Measurements from ENCODE around the gene LRRC37B. TPM values are rescaled to one million over a fixed set of nuclear protein-coding genes. Genes with fewer than 3 reads are reported as not detected.
"Not testable (repeated sequence)": the region's sequence is repeated elsewhere in the genome, so short reads cannot be mapped to it uniquely, and the experiment has no call there.

Gene LRRC37B
- total RNA-seq, 1 donor = 50.2 TPM

DNA sequence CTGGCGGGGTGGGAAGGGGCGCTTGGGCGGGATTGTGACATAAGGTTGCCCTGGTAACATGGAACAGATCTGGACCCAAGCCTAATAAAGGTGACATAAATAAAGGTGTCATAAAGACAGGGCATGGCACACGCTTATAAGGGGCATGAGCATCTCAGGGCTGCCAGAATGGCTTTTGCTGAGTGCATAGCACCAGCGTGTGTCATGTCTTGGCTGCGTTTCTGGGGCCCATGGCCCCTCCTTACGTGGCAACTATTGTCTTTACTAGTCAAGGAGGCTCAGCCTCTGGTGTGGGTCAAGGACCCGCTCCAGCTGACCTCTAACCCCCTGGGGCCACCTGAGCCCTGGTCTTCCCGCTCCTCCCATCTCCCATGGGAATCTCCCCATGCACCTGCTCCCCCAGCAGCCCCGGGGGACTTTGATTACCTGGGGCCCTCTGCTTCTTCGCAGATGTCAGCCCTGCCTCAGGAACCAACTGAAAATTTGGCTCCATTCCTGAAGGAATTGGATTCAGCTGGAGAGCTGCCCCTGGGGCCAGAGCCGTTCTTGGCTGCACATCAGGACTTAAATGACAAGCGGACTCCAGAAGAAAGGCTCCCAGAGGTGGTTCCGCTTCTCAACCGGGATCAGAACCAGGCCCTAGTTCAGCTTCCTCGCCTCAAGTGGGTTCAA is 13.9 kb downstream of the LRRC37B start:
- Histone ChIP-seq H3K9me3 (ENCODE audit: low read depth, low read length) (no peaks in the 10 kb centered on the region), H3K27me3 (ENCODE audit: insufficient read depth, low read length) (no peaks in the 10 kb centered on the region), H3K4me1 (ENCODE audit: insufficient read depth, low read length) (peaks cover 10% of the 10 kb centered on the region), H3K4me3 (ENCODE audit: low read length) (no peak overlapping the region)

DNA sequence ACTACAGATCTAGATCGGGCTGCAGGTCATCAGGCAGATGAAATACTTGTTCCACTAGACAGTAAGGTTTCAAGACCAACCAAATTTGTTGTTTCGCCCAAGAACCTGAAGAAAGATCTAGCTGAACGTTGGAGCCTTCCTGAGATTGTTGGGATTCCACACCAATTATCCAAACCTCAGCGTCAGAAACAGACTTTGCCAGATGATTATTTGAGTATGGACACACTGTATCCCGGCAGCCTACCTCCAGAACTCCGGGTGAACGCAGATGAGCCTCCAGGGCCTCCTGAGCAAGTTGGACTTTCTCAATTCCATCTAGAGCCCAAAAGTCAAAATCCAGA is 14.4 kb downstream of the LRRC37B start:
- Histone ChIP-seq H3K27me3 (ENCODE audit: insufficient read depth, low read length) (no peaks in the 10 kb centered on the region), H3K9me3 (ENCODE audit: low read depth, low read length) (no peaks in the 10 kb centered on the region), H3K4me1 (ENCODE audit: insufficient read depth, low read length) (peaks cover 5% of the 10 kb centered on the region)

DNA sequence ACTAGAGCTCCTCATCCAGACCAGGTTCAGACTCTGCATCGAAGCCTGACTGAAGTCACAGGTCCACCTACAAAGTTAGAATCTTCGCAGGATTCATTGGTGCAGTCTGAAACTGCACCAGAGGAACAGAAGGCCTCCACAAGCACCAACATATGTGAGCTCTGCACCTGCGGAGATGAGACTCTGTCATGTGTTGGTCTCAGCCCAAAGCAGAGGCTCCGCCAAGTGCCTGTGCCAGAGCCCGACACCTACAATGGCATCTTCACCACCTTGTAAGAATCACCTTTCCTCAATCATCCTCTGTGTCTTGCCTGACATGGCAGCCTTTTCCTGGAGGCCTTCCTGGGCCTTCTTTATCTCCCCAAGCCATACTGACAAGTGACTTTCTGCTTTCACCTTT is 15.4 kb downstream of the LRRC37B start:
- not testable (repeated sequence) for H3K4me3 ChIP-seq (ENCODE audit: low read length); H3K9me3 ChIP-seq (ENCODE audit: low read depth, low read length); H3K4me1 ChIP-seq (ENCODE audit: insufficient read depth, low read length); H3K27me3 ChIP-seq (ENCODE audit: insufficient read depth, low read length)

More for the DNA sequence above, 14.4 kb downstream of the LRRC37B start:
- no peak overlapping the region for H3K4me3 ChIP-seq (ENCODE audit: low read length)

DNA sequence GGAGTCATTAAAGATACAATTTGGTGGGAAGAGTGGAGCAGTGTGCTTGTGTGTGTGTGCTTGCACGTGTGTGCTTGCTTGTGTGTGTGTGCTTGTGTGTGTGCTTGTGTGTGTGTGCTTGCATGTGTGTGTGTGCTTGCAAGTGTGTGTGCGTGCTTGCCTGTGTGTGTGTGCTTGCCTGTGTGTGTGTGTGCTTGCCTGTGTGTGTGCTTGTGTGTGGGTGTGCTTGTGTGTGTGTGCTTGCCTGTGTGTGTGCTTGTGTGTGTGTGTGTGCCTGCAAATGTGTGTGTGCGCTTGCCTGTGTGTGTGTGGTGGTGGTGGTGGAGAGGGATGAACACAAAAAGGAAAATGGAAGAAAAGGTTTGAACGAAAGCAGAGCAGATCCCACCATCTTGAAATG is 20.1 kb downstream of the LRRC37B start:
- not testable (repeated sequence) for H3K4me3 ChIP-seq (ENCODE audit: low read length); H3K4me1 ChIP-seq (ENCODE audit: insufficient read depth, low read length); H3K9me3 ChIP-seq (ENCODE audit: low read depth, low read length)

DNA sequence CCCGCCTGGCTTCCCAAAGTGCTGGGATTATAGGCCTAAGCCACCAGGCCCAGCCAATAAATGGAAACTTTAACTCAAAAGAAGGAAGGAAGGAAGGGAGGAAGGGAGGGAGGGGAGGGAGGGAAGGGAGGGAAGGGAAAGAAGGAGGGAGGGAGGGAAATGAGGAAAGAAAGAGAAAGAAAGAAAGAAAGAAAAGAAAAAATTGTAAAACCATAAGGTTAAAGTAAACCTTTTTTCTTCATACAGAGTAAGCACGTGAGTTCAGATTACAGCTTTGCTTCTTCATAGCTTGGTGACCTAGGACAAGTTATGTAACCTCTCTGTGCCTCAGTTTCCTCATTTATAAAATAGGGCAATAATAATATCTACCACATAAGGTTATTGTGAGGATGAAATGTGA is 26.0 kb downstream of the LRRC37B start:
- H3K4me1 ChIP-seq (ENCODE audit: insufficient read depth, low read length) = no peaks in the 10 kb centered on the region
- H3K27me3 ChIP-seq (ENCODE audit: insufficient read depth, low read length) = no peaks in the 10 kb centered on the region
- no peaks in the 10 kb centered on the region for H3K9me3 ChIP-seq (ENCODE audit: low read depth, low read length)
- H3K4me3 ChIP-seq (ENCODE audit: low read length) = no peak overlapping the region

More for the DNA sequence above, 20.1 kb downstream of the LRRC37B start:
- H3K27me3 ChIP-seq (ENCODE audit: insufficient read depth, low read length) = not testable (repeated sequence)

DNA sequence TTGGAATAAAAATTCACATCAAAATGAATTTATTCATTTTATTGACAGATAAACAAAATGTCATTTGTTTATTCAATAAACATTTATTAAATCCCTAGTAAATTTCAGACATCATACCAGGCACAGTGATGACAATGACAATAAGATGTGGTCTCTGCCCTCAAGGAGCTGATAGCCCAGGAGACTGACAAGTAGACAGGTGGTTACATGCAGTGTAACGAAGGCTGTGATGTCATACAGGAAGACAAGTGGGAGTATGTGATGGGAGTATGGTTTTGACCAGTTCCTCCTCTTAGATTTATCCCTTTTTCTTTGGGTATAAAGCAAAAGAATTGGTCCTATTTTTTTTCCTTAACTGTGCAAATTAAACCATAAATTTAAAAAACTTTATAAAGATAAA is 26.6 kb downstream of the LRRC37B start:
- not testable (repeated sequence) for H3K4me1 ChIP-seq (ENCODE audit: insufficient read depth, low read length); H3K27me3 ChIP-seq (ENCODE audit: insufficient read depth, low read length); H3K9me3 ChIP-seq (ENCODE audit: low read depth, low read length); H3K4me3 ChIP-seq (ENCODE audit: low read length)

DNA sequence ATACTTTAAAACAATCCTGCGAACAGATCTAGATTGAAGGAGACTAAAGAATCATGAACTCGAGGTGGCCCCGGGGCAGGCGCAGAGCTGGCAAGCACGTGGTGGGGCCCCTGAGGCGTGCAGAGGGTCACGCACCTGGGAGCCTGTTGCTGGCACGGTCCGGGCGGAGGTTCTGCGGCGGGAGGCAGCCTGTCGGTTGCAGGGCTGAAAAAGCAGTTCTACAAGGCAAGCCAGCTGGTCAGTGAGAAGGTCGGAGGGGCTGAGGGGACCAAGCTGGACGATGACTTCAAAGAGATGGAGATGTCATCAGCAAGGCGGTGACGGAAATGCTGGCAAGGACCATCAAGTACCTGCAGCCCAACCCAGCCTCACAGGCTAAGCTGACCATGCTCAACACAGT is 33.1 kb downstream of the LRRC37B start:
- not testable (repeated sequence) for H3K4me1 ChIP-seq (ENCODE audit: insufficient read depth, low read length); H3K27me3 ChIP-seq (ENCODE audit: insufficient read depth, low read length); H3K9me3 ChIP-seq (ENCODE audit: low read depth, low read length); H3K4me3 ChIP-seq (ENCODE audit: low read length)

DNA sequence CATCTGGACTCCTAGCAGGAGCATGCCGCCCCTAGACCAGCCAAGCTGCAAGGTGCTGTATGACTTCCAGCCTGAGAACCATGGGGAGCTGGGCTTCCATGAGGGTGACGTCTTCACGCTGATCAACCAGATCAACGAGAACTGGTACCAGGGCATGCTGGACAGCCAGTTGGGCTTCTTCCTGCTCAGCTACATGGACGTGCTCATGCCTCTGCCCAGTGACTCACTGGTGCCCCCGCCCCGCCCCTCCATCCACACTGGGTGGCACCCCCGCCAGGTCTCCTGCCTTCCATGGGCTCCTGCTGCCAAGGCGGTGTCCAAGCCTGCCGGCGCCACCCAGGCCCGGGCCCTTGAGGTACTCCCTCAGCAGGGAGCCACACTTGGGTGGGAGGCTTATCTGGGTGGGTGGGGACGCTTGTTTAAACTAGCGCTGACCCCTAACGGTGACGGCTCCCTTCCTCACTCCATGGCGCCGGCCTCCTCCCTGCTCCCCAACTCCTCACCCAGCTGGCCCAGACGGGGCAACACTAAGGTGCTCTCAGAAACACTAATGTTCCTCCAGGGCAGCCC is 34.2 kb downstream of the LRRC37B start:
- H3K4me3 ChIP-seq (ENCODE audit: low read length); H3K9me3 ChIP-seq (ENCODE audit: low read depth, low read length); H3K27me3 ChIP-seq (ENCODE audit: insufficient read depth, low read length); H3K4me1 ChIP-seq (ENCODE audit: insufficient read depth, low read length): not testable (repeated sequence)

DNA sequence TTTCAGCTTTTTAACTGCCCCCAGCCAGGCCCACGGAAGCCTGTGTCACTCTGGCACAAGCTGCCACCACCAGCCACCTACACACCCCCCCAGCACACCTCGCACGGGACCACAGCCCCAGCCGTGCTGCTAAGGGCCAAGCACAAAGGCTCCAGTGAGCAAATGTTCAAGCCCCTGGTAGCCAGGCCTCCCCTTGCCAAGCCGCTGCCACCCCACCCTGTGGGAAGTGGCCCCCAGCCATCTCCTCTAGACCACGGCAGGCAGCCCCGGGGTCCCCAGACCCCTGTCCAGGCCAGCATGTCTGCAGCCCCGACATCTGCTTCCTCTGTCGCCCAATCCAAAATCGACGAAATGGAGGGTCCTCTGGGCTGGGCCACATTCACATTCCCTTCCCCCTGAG is 35.1 kb downstream of the LRRC37B start:
- not testable (repeated sequence) for H3K4me3 ChIP-seq (ENCODE audit: low read length); H3K27me3 ChIP-seq (ENCODE audit: insufficient read depth, low read length); H3K4me1 ChIP-seq (ENCODE audit: insufficient read depth, low read length); H3K9me3 ChIP-seq (ENCODE audit: low read depth, low read length)

DNA sequence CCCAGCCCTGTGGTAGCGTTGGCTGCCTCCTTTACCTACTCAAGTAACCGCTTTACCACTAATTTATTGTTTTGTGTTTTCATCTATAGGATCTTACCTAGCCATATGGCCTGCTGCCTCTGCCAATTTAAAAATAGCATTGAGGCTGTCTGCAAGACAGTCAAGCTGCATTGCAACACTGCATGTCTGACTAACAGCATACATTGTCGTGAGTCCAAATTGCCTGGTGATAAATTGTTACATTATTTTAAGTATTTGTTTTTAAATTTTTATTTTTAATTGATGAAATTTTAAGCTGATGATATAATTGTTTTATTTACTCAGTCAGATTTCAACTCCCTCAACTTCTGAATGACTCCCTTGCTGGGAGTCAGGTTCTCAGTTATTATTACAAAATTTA is 38.4 kb downstream of the LRRC37B start:
- not testable (repeated sequence) for H3K9me3 ChIP-seq (ENCODE audit: low read depth, low read length); H3K4me3 ChIP-seq (ENCODE audit: low read length); H3K4me1 ChIP-seq (ENCODE audit: insufficient read depth, low read length); H3K27me3 ChIP-seq (ENCODE audit: insufficient read depth, low read length)

DNA sequence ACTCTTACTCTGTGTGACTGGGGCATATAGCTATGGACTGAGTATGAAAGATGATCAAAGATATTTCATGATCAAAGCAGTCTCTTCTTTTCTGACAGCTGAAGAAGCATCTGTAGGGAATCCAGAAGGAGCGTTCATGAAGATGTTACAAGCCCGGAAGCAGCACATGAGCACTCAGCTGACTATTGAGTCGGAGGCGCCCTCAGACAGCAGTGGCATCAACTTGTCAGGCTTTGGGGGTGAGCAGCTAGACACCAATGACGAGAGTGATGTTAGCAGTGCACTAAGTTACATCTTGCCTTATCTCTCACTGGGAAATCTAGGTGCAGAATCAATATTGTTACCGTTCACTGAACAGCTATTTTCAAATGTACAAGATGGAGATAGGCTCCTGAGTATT is 40.5 kb downstream of the LRRC37B start:
- H3K4me1 ChIP-seq (ENCODE audit: insufficient read depth, low read length); H3K27me3 ChIP-seq (ENCODE audit: insufficient read depth, low read length); H3K4me3 ChIP-seq (ENCODE audit: low read length); H3K9me3 ChIP-seq (ENCODE audit: low read depth, low read length): not testable (repeated sequence)

DNA sequence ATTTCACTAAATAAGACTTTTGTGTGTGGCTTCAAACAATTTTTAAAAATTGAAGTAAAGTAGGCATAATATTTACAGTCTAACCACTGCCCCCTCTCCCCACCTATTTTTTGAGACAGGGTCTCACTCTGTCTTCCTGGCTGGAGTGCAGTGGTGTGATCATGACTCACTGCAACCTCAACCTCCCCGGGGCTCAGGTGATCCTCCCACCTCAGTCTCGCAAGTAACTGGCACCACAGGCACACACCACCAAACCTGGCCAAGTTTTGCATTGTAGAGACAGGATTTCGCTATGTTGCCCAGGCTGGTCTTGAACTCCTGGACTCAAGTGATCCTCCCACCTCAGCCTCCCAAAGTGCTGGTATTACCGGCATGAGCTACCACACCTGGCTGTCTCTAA is 47.8 kb downstream of the LRRC37B start:
- H3K9me3 ChIP-seq (ENCODE audit: low read depth, low read length); H3K27me3 ChIP-seq (ENCODE audit: insufficient read depth, low read length); H3K4me3 ChIP-seq (ENCODE audit: low read length): not testable (repeated sequence)

DNA sequence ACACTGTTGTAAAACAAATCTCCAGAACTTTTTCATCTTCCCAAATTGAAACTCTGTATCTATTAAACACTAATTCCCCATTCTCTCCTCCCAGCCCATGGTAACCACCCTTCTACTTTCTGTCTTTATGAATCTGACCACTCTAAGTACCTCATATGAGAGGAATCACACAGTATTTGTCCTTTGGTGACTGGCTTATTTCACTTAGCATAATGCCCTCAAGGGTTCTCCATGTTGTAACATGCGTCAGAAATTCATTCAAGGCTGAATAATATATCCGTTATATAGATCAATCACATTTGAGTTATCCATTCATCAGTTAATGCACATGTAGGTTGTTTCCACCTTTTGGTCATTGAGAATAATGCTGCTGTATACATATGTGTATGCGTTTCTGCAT is 48.2 kb downstream of the LRRC37B start:
- not testable (repeated sequence) for H3K9me3 ChIP-seq (ENCODE audit: low read depth, low read length); H3K4me1 ChIP-seq (ENCODE audit: insufficient read depth, low read length); H3K27me3 ChIP-seq (ENCODE audit: insufficient read depth, low read length); H3K4me3 ChIP-seq (ENCODE audit: low read length)

More for the DNA sequence above, 47.8 kb downstream of the LRRC37B start:
- H3K4me1 ChIP-seq (ENCODE audit: insufficient read depth, low read length) = not testable (repeated sequence)

DNA sequence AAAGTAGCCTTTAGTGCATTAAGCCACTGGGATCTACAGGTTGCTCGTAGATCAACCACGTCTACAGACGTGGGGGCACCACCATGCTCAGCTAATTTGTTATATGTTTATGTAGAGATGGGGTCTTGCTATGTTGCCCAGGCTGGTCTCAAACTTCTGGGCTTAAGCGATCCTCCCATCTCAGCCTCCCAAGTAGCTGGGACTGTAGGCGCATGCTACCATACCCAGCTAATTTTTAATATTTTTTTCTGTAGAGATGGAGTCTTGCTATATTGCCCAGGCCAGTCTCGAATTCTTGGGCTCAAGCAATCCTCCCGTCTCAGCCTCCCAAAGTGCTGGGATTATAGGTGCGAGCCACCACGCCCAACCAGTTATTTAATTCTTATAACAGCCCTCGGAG is 49.3 kb downstream of the LRRC37B start:
- not testable (repeated sequence) for H3K27me3 ChIP-seq (ENCODE audit: insufficient read depth, low read length); H3K4me3 ChIP-seq (ENCODE audit: low read length); H3K9me3 ChIP-seq (ENCODE audit: low read depth, low read length); H3K4me1 ChIP-seq (ENCODE audit: insufficient read depth, low read length)

DNA sequence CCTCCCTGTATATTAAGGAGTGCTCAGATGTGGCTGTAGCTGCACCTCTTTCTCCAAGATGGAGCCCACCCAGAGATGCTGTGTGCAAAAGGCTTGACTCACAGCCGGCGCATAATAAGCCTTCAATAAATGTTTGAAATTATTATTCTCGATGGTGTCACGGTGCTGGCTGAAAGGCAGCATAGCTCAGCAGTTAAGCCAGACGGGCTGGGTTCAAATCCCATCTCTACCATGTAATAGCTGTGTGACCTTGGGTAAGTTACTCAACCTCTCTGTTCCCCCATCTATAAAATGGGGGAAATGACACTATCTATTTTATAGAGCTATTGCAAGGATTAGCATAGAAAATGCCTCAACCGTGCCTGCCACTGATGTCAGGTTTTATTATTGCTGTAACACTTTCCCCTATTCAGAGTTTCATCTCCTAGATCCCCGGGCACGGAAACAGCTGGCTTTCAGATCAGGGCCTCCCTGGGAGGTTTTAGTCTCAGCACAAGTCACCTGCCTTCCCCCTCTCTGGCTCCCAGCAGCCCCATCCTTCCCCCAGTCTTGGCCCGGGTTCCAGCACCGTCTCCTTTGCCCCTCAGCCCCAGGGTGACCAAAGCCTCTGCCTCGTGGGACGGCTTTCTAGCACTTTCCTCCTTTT is 50.4 kb downstream of the LRRC37B start:
- H3K4me3 ChIP-seq (ENCODE audit: low read length); H3K4me1 ChIP-seq (ENCODE audit: insufficient read depth, low read length): not testable (repeated sequence)

DNA sequence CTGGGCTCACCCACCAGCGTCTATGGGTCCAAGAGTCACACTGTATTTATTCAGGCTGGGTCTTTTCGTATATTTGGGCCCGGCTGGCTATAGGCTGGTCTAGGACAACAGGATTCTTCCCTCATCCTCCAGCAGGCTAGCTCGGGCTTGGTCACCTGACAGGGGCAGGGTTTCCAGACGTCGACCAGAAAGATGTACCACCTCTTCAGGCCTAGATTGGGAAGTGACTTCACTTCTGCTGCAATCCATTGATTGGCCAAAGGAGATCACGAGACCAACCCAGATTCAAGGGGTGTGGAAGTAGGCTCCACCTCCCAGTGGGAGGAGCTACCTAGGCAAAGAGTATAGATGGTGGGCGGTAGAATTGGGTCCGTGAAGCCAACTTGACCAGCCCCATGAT is 53.5 kb downstream of the LRRC37B start:
- not testable (repeated sequence) for H3K27me3 ChIP-seq (ENCODE audit: insufficient read depth, low read length); H3K4me1 ChIP-seq (ENCODE audit: insufficient read depth, low read length); H3K9me3 ChIP-seq (ENCODE audit: low read depth, low read length); H3K4me3 ChIP-seq (ENCODE audit: low read length)

More for the DNA sequence above, 50.4 kb downstream of the LRRC37B start:
- not testable (repeated sequence) for H3K27me3 ChIP-seq (ENCODE audit: insufficient read depth, low read length); H3K9me3 ChIP-seq (ENCODE audit: low read depth, low read length)

Data from mononuclear cell (primary cell).